Fibroblast of lung (primary cell): ENCODE measurements around the gene AACS.

ENCODE experiments used
- CTCF ChIP-seq, 2 donors: IDR thresholded peaks in 1 of 2; conservative IDR thresholded peaks in 1 of 2; 1 replicate in 1 of 2; 2 replicates in 1 of 2; pipeline ENCODE4 v1.5.1; 2011 to 2012; ENCODE audit warnings: low read length in 2 of 2, control low read depth in 1 of 2, inconsistent platforms in 1 of 2, low read depth in 1 of 2, mild to moderate bottlenecking in 1 of 2
- EZH2 ChIP-seq: IDR thresholded peaks from 2 replicates; pipeline ENCODE4 v1.5.1; 2012; ENCODE audit warnings: low read length, control low read depth, mild to moderate bottlenecking; ENCODE audit errors: missing control alignments

GRCh38 chr12:125172231-125172850 lies 107.1 kb downstream of the AACS start:
- TF ChIP-seq EZH2, result no peak
- no peak for TF ChIP-seq CTCF (conservative IDR thresholded peaks at IDR 0.05 in 1 of 2, IDR thresholded peaks at IDR 0.05 in 1 of 2; ENCODE audit: low read depth in 1 of 2, low read length in 2 of 2)
